Hematopoietic multipotent progenitor cell treated with erythropoietin and hydrocortisone succinate and interleukin-3 and kit ligand, for 8 days (in vitro differentiated cells): Measurements from ENCODE around the gene ITGAD.

ENCODE experiments used
- DNase-seq: peaks from one replicate; pipeline ENCODE4 v3.0.0-alpha.2; 2015

ITGAD gene

GRCh38 chr16:31393056-31393455 is at the start of gene ITGAD:
Gene ITGAD (plus strand): TSS chr16:31393335. CDS start chr16:31393361, 26 bp downstream.
- no peak for DNase-seq

- no peak for DNase-seq
Observed at GRCh38 chr16:31344712-31345111, 48.4 kb upstream of the ITGAD start.

- peak; percentile 32 for DNase-seq
Observed at GRCh38 chr16:31347445-31347844, 45.7 kb upstream of the ITGAD start.

GRCh38 chr16:31348579-31348978 is 44.6 kb upstream of the ITGAD start:
- DNase-seq, result no peak

GRCh38 chr16:31350275-31351005 is 42.7 kb upstream of the ITGAD start:
- DNase-seq, result no peak

- no peak for DNase-seq
Observed at GRCh38 chr16:31351246-31351941, 41.7 kb upstream of the ITGAD start.

- DNase-seq, result no peak
Observed at GRCh38 chr16:31351942-31352325, 41.2 kb upstream of the ITGAD start.

- DNase-seq, result no peak
Observed at GRCh38 chr16:31352376-31353115, 40.6 kb upstream of the ITGAD start.

- peak; percentile 34 for DNase-seq
Observed at GRCh38 chr16:31354394-31355291, 38.5 kb upstream of the ITGAD start, which contains the start of gene ITGAX. Gene ITGAX (plus strand): TSS chr16:31355176. CDS start chr16:31355255, 79 bp downstream.

GRCh38 chr16:31355431-31356100 is 37.6 kb upstream of the ITGAD start:
- no peak for DNase-seq

GRCh38 chr16:31356566-31357323 is 36.4 kb upstream of the ITGAD start:
- DNase-seq, result no peak

- DNase-seq, result no peak
Observed at GRCh38 chr16:31357324-31358109, 35.6 kb upstream of the ITGAD start.

- no peak for DNase-seq
Observed at GRCh38 chr16:31360251-31360650, 32.9 kb upstream of the ITGAD start.

- no peak for DNase-seq
Observed at GRCh38 chr16:31361201-31362110, 31.7 kb upstream of the ITGAD start.

- no peak for DNase-seq
Observed at GRCh38 chr16:31362476-31363405, 30.4 kb upstream of the ITGAD start.

GRCh38 chr16:31363721-31364120 is 29.4 kb upstream of the ITGAD start:
- no peak for DNase-seq

GRCh38 chr16:31364421-31364820 is 28.7 kb upstream of the ITGAD start:
- no peak for DNase-seq
